ENCODE results near the gene PROSER1. TPM values are rescaled to one million over a fixed set of nuclear protein-coding genes. Genes with fewer than 3 reads are reported as not detected.

Gene PROSER1
- total and polyA plus RNA-seq, 9 of the 15 experiments (the other 6 are each of a cell fraction or from before 2014, with no cell fraction given) = 9.2 to 36.2 (median 10.4) TPM

DNA sequence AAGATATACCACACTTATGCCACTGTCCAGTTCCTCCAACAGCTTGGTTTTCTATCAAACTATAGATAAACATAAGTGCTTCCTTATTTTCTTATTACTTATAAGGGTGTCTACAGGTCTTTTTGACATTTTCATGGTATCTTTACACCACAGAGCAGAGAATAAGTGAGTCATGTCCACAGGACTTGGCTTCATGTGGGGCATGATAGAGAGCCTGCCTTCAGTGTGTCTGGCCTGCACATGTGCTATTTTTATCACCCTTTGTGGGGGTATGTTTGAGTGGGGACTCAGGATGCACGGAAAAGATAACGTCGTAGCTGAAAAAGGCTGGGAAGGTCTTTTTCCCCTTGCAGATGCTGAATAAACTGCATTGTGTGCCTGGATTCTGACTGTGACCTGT is 39.1 kb downstream of the PROSER1 start (continued):
- TF ChIP-seq CBX3 (IDR thresholded peaks at IDR 0.05; ENCODE audit: borderline replicate concordance in 1 of 2, low read length in 2 of 2) = no peak
- no peak for TF ChIP-seq ZNF592 (IDR thresholded peaks at IDR 0.05)
- peak; percentile 43; the same call in 1 of the 2 replicates for TF ChIP-seq ZNF274 (IDR thresholded peaks at IDR 0.05; ENCODE audit: borderline replicate concordance, low read depth, low read length)
- no peak for TF ChIP-seq TSC22D4 (tag; IDR thresholded peaks at IDR 0.05)
- peak in 1 of 2 experiments; percentile 51; a peak in 1 of 4 replicates for TF ChIP-seq RCOR1 (IDR thresholded peaks at IDR 0.05; ENCODE audit: borderline replicate concordance in 1 of 2, low read depth in 2 of 2, low read length in 2 of 2)
- TF ChIP-seq MEF2D (tag; conservative IDR thresholded peaks at IDR 0.05; ENCODE audit: low read depth) = peak; percentile 95
- peak in 1 of 2 experiments; percentile 44; a peak in 2 of 4 replicates for TF ChIP-seq MAZ (CRISPR knock-in tag; conservative IDR thresholded peaks at IDR 0.05 in 1 of 2, IDR thresholded peaks at IDR 0.05 in 1 of 2)
- TF ChIP-seq ZBTB7A (IDR thresholded peaks at IDR 0.05; ENCODE audit: borderline replicate concordance, control insufficient read depth, low read depth, low read length) = peak; percentile 27; the same call in 1 of the 2 replicates
- peak; percentile 91 for TF ChIP-seq TAL1 (IDR thresholded peaks at IDR 0.05)
- no peak for TF ChIP-seq ESRRA (IDR thresholded peaks at IDR 0.05; ENCODE audit: borderline replicate concordance, low read depth)
- TF ChIP-seq SMARCE1 (IDR thresholded peaks at IDR 0.05) = peak; percentile 86
- peak; percentile 51; the same call in 1 of the 2 replicates for TF ChIP-seq ZNF175 (CRISPR knock-in tag; IDR thresholded peaks at IDR 0.05; ENCODE audit: low read depth)
- no peak for TF ChIP-seq NFATC3 (IDR thresholded peaks at IDR 0.05)
